ENCODE results near the gene B4GALT7. TPM values are rescaled to one million over a fixed set of nuclear protein-coding genes. Genes with fewer than 3 reads are reported as not detected.

B4GALT7 gene
- total RNA-seq, 2 donors from 2014 or later = 27.4 to 33.7 TPM

DNA sequence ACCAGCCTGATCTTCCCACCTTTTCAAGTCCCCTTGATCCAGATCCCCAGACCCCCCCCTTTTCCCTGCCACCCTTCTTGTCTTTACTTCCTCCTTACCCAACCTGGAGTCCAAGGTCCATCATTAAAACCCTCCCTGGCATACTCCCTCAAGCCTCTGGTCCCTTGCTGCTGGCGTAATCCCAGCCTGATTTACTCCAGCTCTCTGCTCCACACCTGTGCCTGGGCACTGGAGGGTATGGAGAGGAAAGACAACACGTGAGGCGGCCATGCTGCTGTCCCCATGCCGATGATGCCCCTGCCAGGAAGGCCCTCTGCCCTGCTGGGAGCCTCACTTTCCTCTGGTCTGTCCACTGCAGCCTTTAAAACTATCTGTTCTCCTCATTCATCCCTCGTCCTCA is 5.1 kb downstream of the B4GALT7 start:
- H3K27ac ChIP-seq (ENCODE audit: low read depth, low read length) = no peak overlapping the region
- Mint-ChIP-seq H3K36me3 (ENCODE audit: low read depth) (peaks cover 20% of the 10 kb centered on the region), H3K9me3 (no peaks in the 10 kb centered on the region), H3K4me3 (no peak overlapping the region), H3K4me1 (peaks cover 8% of the 10 kb centered on the region), H3K27me3 (ENCODE audit: insufficient read depth) (no peaks in the 10 kb centered on the region), H3K27ac (no peak overlapping the region)
- H3K9ac ChIP-seq (ENCODE audit: extremely low read depth, low read length, poor library complexity, severe bottlenecking) = no peak overlapping the region
- H3K36me3 ChIP-seq (ENCODE audit: control insufficient read depth, insufficient read depth, low read length) = peaks cover 6% of the 10 kb centered on the region
- no peak overlapping the region for H3K4me3 ChIP-seq (ENCODE audit: low read length)
- H3K9me3 ChIP-seq (ENCODE audit: control insufficient read depth, low read length) = no peaks in the 10 kb centered on the region
- no peaks in the 10 kb centered on the region for H3K27me3 ChIP-seq (ENCODE audit: control insufficient read depth, insufficient read depth, low read length, poor library complexity, severe bottlenecking)
- TF ChIP-seq, protein P1, sequence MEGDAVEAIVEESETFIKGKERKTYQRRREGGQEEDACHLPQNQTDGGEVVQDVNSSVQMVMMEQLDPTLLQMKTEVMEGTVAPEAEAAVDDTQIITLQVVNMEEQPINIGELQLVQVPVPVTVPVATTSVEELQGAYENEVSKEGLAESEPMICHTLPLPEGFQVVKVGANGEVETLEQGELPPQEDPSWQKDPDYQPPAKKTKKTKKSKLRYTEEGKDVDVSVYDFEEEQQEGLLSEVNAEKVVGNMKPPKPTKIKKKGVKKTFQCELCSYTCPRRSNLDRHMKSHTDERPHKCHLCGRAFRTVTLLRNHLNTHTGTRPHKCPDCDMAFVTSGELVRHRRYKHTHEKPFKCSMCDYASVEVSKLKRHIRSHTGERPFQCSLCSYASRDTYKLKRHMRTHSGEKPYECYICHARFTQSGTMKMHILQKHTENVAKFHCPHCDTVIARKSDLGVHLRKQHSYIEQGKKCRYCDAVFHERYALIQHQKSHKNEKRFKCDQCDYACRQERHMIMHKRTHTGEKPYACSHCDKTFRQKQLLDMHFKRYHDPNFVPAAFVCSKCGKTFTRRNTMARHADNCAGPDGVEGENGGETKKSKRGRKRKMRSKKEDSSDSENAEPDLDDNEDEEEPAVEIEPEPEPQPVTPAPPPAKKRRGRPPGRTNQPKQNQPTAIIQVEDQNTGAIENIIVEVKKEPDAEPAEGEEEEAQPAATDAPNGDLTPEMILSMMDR (conservative IDR thresholded peaks at IDR 0.05) = no peak
- 92 to 100% methylated on average over 4 to 5 of the region's 5 CpGs for WGBS, 2 experiments (ENCODE audit: insufficient coverage in 1 of 2, insufficient read length in 1 of 2)
- H3K4me1 ChIP-seq (ENCODE audit: control insufficient read depth, insufficient read depth, low read length) = peaks cover 3% of the 10 kb centered on the region
- DNase-seq = no peak

DNA sequence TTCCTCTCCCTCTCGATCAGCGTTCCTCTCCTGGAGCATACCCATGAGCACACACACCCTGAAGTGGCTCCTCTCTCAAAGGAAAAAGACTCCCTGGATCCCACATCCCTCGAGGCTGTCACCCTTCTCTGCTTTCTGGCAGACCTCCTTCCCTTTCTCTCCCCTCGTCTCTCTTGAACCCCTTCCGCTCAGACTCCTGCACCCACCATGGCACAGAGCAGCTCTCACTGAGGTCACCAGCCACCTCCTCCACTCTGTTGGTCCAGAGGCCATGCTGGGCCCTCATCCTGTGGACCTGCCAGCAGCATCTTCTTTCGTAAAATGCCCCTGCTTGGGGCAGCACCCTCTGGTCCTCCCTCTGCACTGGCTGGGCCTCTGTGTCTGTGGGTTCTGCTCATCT is 5.7 kb downstream of the B4GALT7 start:
- H3K27ac Mint-ChIP-seq = no peak overlapping the region
- H3K36me3 Mint-ChIP-seq (ENCODE audit: low read depth) = peaks cover 20% of the 10 kb centered on the region
- H3K27me3 Mint-ChIP-seq (ENCODE audit: insufficient read depth) = no peaks in the 10 kb centered on the region
- 86 to 95% methylated on average over 4 to 6 of the region's 6 CpGs for WGBS, 2 experiments (ENCODE audit: insufficient coverage in 1 of 2, insufficient read length in 1 of 2)
- no peaks in the 10 kb centered on the region for H3K9me3 Mint-ChIP-seq
- no peak overlapping the region for H3K9ac ChIP-seq (ENCODE audit: extremely low read depth, low read length, poor library complexity, severe bottlenecking)
- H3K4me3 Mint-ChIP-seq = no peak overlapping the region
- TF ChIP-seq, protein P1 (conservative IDR thresholded peaks at IDR 0.05) = no peak
- no peaks in the 10 kb centered on the region for H3K27me3 ChIP-seq (ENCODE audit: control insufficient read depth, insufficient read depth, low read length, poor library complexity, severe bottlenecking)
- no peaks in the 10 kb centered on the region for H3K9me3 ChIP-seq (ENCODE audit: control insufficient read depth, low read length)
- peaks cover 6% of the 10 kb centered on the region for H3K4me1 Mint-ChIP-seq
- DNase-seq = no peak
- no peak overlapping the region for H3K4me3 ChIP-seq (ENCODE audit: low read length)
- H3K27ac ChIP-seq (ENCODE audit: low read depth, low read length) = no peak overlapping the region
- H3K4me1 ChIP-seq (ENCODE audit: control insufficient read depth, insufficient read depth, low read length) = peaks cover 3% of the 10 kb centered on the region
- H3K36me3 ChIP-seq (ENCODE audit: control insufficient read depth, insufficient read depth, low read length) = peaks cover 6% of the 10 kb centered on the region

DNA sequence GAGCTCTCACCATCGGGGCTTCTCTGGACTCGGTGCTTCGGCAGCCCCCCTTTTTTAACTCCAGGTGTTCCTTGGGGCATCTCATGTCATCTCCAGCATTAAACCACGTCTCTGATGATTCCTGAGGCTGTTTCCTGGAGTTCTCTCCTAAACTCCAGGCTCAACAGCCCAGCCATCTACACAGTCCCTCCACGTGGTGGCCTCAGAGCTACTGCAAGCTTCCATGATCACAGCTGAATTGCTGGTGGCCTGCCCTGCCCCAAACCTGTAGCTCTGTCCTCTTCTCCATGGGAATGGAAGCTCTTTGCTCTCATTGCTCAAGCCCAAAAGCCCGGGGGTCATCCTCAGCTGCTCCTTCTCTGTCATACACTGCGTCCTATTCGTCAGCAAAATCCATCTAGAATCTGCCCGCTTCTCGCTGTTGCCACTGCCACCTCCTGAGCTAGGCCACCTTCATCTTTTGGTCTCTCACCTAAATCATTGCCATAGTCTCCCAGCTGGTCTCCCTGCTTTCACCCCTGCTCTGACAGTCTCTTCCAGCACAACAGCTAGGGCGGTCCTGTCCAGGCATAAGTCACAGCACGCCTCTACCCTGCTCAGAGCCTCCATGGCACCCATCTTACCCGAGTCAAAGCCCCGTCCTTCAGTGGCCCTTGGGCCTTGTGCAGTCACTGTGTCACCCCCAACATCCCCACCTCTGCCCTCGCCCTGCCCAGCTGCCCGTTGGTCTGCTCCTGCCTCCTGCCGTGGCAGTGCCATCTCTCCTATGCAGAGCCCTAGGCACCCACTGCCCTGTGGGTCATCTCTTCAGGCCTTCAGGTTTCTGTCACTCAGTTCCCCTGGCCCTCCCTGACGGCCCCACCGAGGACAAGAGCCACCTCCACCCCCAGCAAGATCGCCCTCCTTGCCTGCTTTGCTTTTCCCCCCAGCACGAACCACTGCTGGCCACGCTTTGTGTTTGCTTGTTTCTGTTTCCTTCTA is 6.4 kb downstream of the B4GALT7 start:
- no peak overlapping the region for H3K9ac ChIP-seq (ENCODE audit: extremely low read depth, low read length, poor library complexity, severe bottlenecking)
- no peak for DNase-seq
- Mint-ChIP-seq H3K4me1 (peaks cover 2% of the 10 kb centered on the region), H3K27ac (no peak overlapping the region), H3K27me3 (ENCODE audit: insufficient read depth) (no peaks in the 10 kb centered on the region), H3K9me3 (no peaks in the 10 kb centered on the region), H3K4me3 (no peak overlapping the region), H3K36me3 (ENCODE audit: low read depth) (peaks cover 20% of the 10 kb centered on the region)
- H3K36me3 ChIP-seq (ENCODE audit: control insufficient read depth, insufficient read depth, low read length) = peaks cover 6% of the 10 kb centered on the region
- no peak overlapping the region for H3K4me3 ChIP-seq (ENCODE audit: low read length)
- H3K27me3 ChIP-seq (ENCODE audit: control insufficient read depth, insufficient read depth, low read length, poor library complexity, severe bottlenecking) = no peaks in the 10 kb centered on the region
- TF ChIP-seq, protein P1 (conservative IDR thresholded peaks at IDR 0.05) = no peak
- H3K9me3 ChIP-seq (ENCODE audit: control insufficient read depth, low read length) = no peaks in the 10 kb centered on the region
- peaks cover 3% of the 10 kb centered on the region for H3K4me1 ChIP-seq (ENCODE audit: control insufficient read depth, insufficient read depth, low read length)
- H3K27ac ChIP-seq (ENCODE audit: low read depth, low read length) = no peak overlapping the region
- 87 to 89% methylated on average over 22 of the region's 22 CpGs for WGBS, 2 experiments (ENCODE audit: insufficient coverage in 1 of 2, insufficient read length in 1 of 2)
